Upper lobe of right lung (tissue), 1 donor: Measurements from ENCODE around the gene CCL25. TPM values are rescaled to one million over a fixed set of nuclear protein-coding genes. Genes with fewer than 3 reads are reported as not detected.

Experiments used
- ATAC-seq: fragments of 200-7000 bp; cut with Tn5 transposase; one replicate; pipeline ENCODE4 v1.9.1; 2020; ENCODE audit warnings: mild to moderate bottlenecking, moderate library complexity
- DNase-seq: peaks from one replicate; pipeline ENCODE4 v3.0.0-alpha.2; 2020
- H3K27ac ChIP-seq: fragments of 200-600 bp; one replicate; pipeline ENCODE4 v1.8.0; 2022
- H3K27me3 ChIP-seq: fragments of 200-600 bp; one replicate; pipeline ENCODE4 v1.8.0; 2022; ENCODE audit warnings: mild to moderate bottlenecking
- H3K36me3 ChIP-seq: fragments of 200-600 bp; one replicate; pipeline ENCODE4 v1.8.0; 2022
- H3K4me1 ChIP-seq: fragments of 200-600 bp; one replicate; pipeline ENCODE4 v1.8.0; 2022
- H3K4me3 ChIP-seq: fragments of 200-600 bp; one replicate; pipeline ENCODE4 v1.8.0; 2022; ENCODE audit warnings: mild to moderate bottlenecking
- H3K9me3 ChIP-seq: fragments of 200-600 bp; one replicate; pipeline ENCODE4 v1.8.0; 2022
- CTCF ChIP-seq: fragments of 200-600 bp; IDR thresholded peaks from one replicate; pipeline ENCODE4 v1.8.0; 2022; ENCODE audit warnings: antibody characterized with exemption
- intact Hi-C: fragments of 100-400 bp; cut with DNase I; formaldehyde crosslinking; loops from one replicate; pipeline ENCODE4 v1.11.0; 2022
- total RNA-seq: library from RNA; stranded (reverse); fragmentation: NEBNext Ultra II Directional; extraction: Animal tissue kit (Norgen Biotek cat#: 25700); gene quantifications from one replicate; pipeline ENCODE4 v1.2.1, GENCODE V29; 2021
- donor health status: DM: no; HTN: yes; CAD: no; lungs with severe emphysema.

CCL25 gene
- total RNA-seq, 1 donor from 2014 or later, result not detected

- H3K9me3 ChIP-seq, result peaks cover 9% of the 10 kb centered on the region
- TF ChIP-seq CTCF, result no peak
- H3K27ac ChIP-seq, result no peak overlapping the region
- H3K4me1 ChIP-seq, result no peaks in the 10 kb centered on the region
- no peak for DNase-seq
- H3K27me3 ChIP-seq, result no peaks in the 10 kb centered on the region
- intact Hi-C loops, result no loop called here
- ATAC-seq, result no peak
- no peaks in the 10 kb centered on the region for H3K36me3 ChIP-seq
- H3K4me3 ChIP-seq, result no peak overlapping the region
These were observed 37.4 kb downstream of the CCL25 start for GRCh38 chr19:8089664-8090601.

GRCh38 chr19:8090950-8091349 lies 38.4 kb downstream of the CCL25 start:
- no peaks in the 10 kb centered on the region for H3K36me3 ChIP-seq
- intact Hi-C loops, result no loop called here
- no peaks in the 10 kb centered on the region for H3K27me3 ChIP-seq
- no peak overlapping the region for H3K27ac ChIP-seq
- ATAC-seq, result no peak
- peaks cover 18% of the 10 kb centered on the region for H3K9me3 ChIP-seq
- H3K4me3 ChIP-seq, result no peak overlapping the region
- no peak for TF ChIP-seq CTCF
- DNase-seq, result no peak
- H3K4me1 ChIP-seq, result no peaks in the 10 kb centered on the region

- no peak for TF ChIP-seq CTCF
- peaks cover 22% of the 10 kb centered on the region for H3K9me3 ChIP-seq
- no peaks in the 10 kb centered on the region for H3K27me3 ChIP-seq
- DNase-seq, result no peak
- H3K4me1 ChIP-seq, result no peaks in the 10 kb centered on the region
- H3K27ac ChIP-seq, result no peak overlapping the region
- no peaks in the 10 kb centered on the region for H3K36me3 ChIP-seq
- ATAC-seq, result no peak
- intact Hi-C loops, result no loop called here
- no peak overlapping the region for H3K4me3 ChIP-seq
These were observed 41.2 kb downstream of the CCL25 start for GRCh38 chr19:8093740-8094139.

- Histone ChIP-seq H3K27ac (no peak overlapping the region), H3K27me3 (no peaks in the 10 kb centered on the region), H3K4me1 (no peaks in the 10 kb centered on the region), H3K9me3 (peaks cover 22% of the 10 kb centered on the region), H3K36me3 (no peaks in the 10 kb centered on the region), H3K4me3 (no peak overlapping the region)
- no peak for ATAC-seq
- no peak for TF ChIP-seq CTCF
- DNase-seq, result no peak
- intact Hi-C loops, result no loop called here
These were observed 41.8 kb downstream of the CCL25 start for GRCh38 chr19:8094336-8094735.

GRCh38 chr19:8095354-8095886 lies 42.9 kb downstream of the CCL25 start:
- intact Hi-C loops, result no loop called here
- H3K4me1 ChIP-seq, result no peaks in the 10 kb centered on the region
- TF ChIP-seq CTCF, result no peak
- H3K4me3 ChIP-seq, result no peak overlapping the region
- no peaks in the 10 kb centered on the region for H3K27me3 ChIP-seq
- no peak for DNase-seq
- H3K36me3 ChIP-seq, result no peaks in the 10 kb centered on the region
- peaks cover 22% of the 10 kb centered on the region for H3K9me3 ChIP-seq
- no peak overlapping the region for H3K27ac ChIP-seq
- ATAC-seq, result no peak
